Activated CD4-positive, CD25-positive, alpha-beta regulatory T cell treated with anti-CD3 and anti-CD28 coated beads, Interleukin-2, amount 50 U/mL, for 24 hours (primary cell): ENCODE results near the gene SNED1.
A peak's percentile ranks its signal among the peaks of the same experiment; 100 is the strongest.
"Not testable (repeated sequence)": the region's sequence is repeated elsewhere in the genome, so short reads cannot be mapped to it uniquely, and the experiment has no call there.

Experiments used
- ATAC-seq, 2 donors: fragments of 150-1000 bp; cut with Tn5 transposase; one replicate each; pipeline ENCODE4 v1.10.0; 2021; ENCODE audit warnings: mild to moderate bottlenecking in 1 of 2, moderate library complexity in 1 of 2

Gene SNED1

GRCh38 chr2:241088376-241088775 lies 90.0 kb downstream of the SNED1 start:
- no peak for ATAC-seq

GRCh38 chr2:241088791-241089732 lies 90.6 kb downstream of the SNED1 start:
- ATAC-seq: no peak

GRCh38 chr2:241091201-241091600 lies 92.8 kb downstream of the SNED1 start:
- ATAC-seq: no peak

- no peak for ATAC-seq
Observed at GRCh38 chr2:241091734-241092445, 93.5 kb downstream of the SNED1 start.

- no peak for ATAC-seq
Observed at GRCh38 chr2:241092677-241093076, 94.3 kb downstream of the SNED1 start.

GRCh38 chr2:241093133-241093781 lies 94.8 kb downstream of the SNED1 start:
- not testable (repeated sequence) for ATAC-seq

GRCh38 chr2:241094172-241094571 lies 95.8 kb downstream of the SNED1 start:
- no peak for ATAC-seq

- no peak for ATAC-seq
Observed at GRCh38 chr2:241094924-241095420, 96.6 kb downstream of the SNED1 start.

- ATAC-seq: peak; percentile 66 to 67
Observed at GRCh38 chr2:241095594-241096290, 97.3 kb downstream of the SNED1 start.

- peak; percentile 70 to 74 for ATAC-seq
Observed at GRCh38 chr2:241096979-241097378, 98.6 kb downstream of the SNED1 start.

GRCh38 chr2:241099246-241099645 lies 100.8 kb downstream of the SNED1 start:
- no peak for ATAC-seq

- ATAC-seq: peak; percentile 99
Observed at GRCh38 chr2:241102239-241102803, 103.9 kb downstream of the SNED1 start, which contains the start of gene MTERF4. TSS of gene MTERF4 (minus strand) at chr2:241102287. CDS start at chr2:241102273, 14 bp downstream.

GRCh38 chr2:241103176-241103595 lies 104.8 kb downstream of the SNED1 start:
- no peak for ATAC-seq

- ATAC-seq: not testable (repeated sequence)
Observed at GRCh38 chr2:241104611-241105010, 106.2 kb downstream of the SNED1 start.

GRCh38 chr2:241105641-241106040 lies 107.2 kb downstream of the SNED1 start:
- no peak for ATAC-seq

GRCh38 chr2:241107031-241107783 lies 108.8 kb downstream of the SNED1 start:
- ATAC-seq: no peak

GRCh38 chr2:241108271-241109209 lies 110.1 kb downstream of the SNED1 start:
- no peak for ATAC-seq

- ATAC-seq: peak in 1 of 2 donors; percentile 39
Observed at GRCh38 chr2:241109210-241110088, 111.0 kb downstream of the SNED1 start.

GRCh38 chr2:241110089-241110606 lies 111.7 kb downstream of the SNED1 start:
- no peak for ATAC-seq
